IMR-90 (cell line): Measurements from ENCODE around the gene NXF1.

Experiments used
- MAFK ChIP-seq: IDR thresholded peaks from 2 replicates; pipeline ENCODE4 v1.6.1; 2012; ENCODE audit warnings: low read depth, low read length, improper control_type of control experiment
- POLR2A ChIP-seq: IDR thresholded peaks from 2 replicates; pipeline ENCODE4 v1.6.1; 2012; ENCODE audit warnings: mild to moderate bottlenecking, low read depth, low read length
- TF ChIP-seq, protein P1 (sequence below): conservative IDR thresholded peaks from 2 replicates; pipeline ENCODE4 v1.5.1; 2012; ENCODE audit warnings: mild to moderate bottlenecking, low read depth, low read length, improper control_type of control experiment

DNA sequence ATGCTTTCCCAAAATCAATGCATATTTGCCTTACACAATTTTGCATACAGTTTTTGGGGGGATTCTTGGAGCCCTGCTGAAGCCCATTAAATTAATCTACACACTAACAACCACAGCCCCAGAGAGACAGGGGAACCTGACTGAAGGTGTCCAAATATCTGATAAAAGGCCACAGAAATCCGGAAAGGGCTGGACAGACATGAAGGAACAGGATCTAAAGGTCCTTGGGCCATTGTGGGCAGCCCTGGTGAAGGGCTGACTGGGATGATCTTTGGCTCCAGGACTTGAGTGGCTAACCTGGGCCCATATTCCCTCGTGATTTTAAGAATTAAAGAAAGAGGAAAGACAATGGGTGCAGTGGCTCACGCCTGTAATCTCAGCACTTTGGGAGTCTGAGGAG lies 40.9 kb upstream of the NXF1 start:
- TF ChIP-seq, protein P1, sequence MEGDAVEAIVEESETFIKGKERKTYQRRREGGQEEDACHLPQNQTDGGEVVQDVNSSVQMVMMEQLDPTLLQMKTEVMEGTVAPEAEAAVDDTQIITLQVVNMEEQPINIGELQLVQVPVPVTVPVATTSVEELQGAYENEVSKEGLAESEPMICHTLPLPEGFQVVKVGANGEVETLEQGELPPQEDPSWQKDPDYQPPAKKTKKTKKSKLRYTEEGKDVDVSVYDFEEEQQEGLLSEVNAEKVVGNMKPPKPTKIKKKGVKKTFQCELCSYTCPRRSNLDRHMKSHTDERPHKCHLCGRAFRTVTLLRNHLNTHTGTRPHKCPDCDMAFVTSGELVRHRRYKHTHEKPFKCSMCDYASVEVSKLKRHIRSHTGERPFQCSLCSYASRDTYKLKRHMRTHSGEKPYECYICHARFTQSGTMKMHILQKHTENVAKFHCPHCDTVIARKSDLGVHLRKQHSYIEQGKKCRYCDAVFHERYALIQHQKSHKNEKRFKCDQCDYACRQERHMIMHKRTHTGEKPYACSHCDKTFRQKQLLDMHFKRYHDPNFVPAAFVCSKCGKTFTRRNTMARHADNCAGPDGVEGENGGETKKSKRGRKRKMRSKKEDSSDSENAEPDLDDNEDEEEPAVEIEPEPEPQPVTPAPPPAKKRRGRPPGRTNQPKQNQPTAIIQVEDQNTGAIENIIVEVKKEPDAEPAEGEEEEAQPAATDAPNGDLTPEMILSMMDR, result no peak
- TF ChIP-seq POLR2A (no peak), MAFK (no peak)
